HG03280 (cell line): ENCODE data around the gene NOP16.

Source experiments
- ATAC-seq: cut with Tn5 transposase; IDR thresholded peaks from one replicate; pipeline ENCODE4 v1.9.1; 2021; ENCODE audit warnings: mild to moderate bottlenecking, moderate library complexity; ENCODE audit not compliant: unreplicated experiment

NOP16 gene

GRCh38 chr5:176388444-176389134 is at the start of gene NOP16, which contains the start of gene HIGD2A:
TSS of gene NOP16 (minus strand) at chr5:176388598. CDS start at chr5:176388539, 59 bp downstream.
TSS of gene HIGD2A (plus strand) at chr5:176388751. CDS start at chr5:176388820, 69 bp downstream.
- ATAC-seq, result peak; percentile 90

- ATAC-seq, result no peak
Observed at GRCh38 chr5:176436656-176437055, 48.3 kb upstream of the NOP16 start.

- no peak for ATAC-seq
Observed at GRCh38 chr5:176432707-176433106, 44.3 kb upstream of the NOP16 start.

- no peak for ATAC-seq
Observed at GRCh38 chr5:176429972-176430371, 41.6 kb upstream of the NOP16 start.

- ATAC-seq, result no peak
Observed at GRCh38 chr5:176427971-176428370, 39.6 kb upstream of the NOP16 start.

GRCh38 chr5:176426876-176427275 is 38.5 kb upstream of the NOP16 start:
- ATAC-seq, result no peak

- no peak for ATAC-seq
Observed at GRCh38 chr5:176425791-176426190, 37.4 kb upstream of the NOP16 start.

GRCh38 chr5:176425138-176425537 is 36.7 kb upstream of the NOP16 start:
- ATAC-seq, result no peak

- no peak for ATAC-seq
Observed at GRCh38 chr5:176424181-176424580, 35.8 kb upstream of the NOP16 start.

GRCh38 chr5:176420972-176421544 is 32.7 kb upstream of the NOP16 start:
- no peak for ATAC-seq

- no peak for ATAC-seq
Observed at GRCh38 chr5:176420086-176420485, 31.7 kb upstream of the NOP16 start.

- no peak for ATAC-seq
Observed at GRCh38 chr5:176418251-176418650, 29.9 kb upstream of the NOP16 start.

- ATAC-seq, result no peak
Observed at GRCh38 chr5:176416965-176417364, 28.6 kb upstream of the NOP16 start.

GRCh38 chr5:176415952-176416924 is 27.8 kb upstream of the NOP16 start, which contains the start of gene CLTB:
TSS of gene CLTB (minus strand) at chr5:176416539. CDS start at chr5:176416363, 176 bp downstream.
- ATAC-seq, result peak; percentile 94

GRCh38 chr5:176415240-176415951 is 27.0 kb upstream of the NOP16 start:
- ATAC-seq, result no peak

GRCh38 chr5:176414704-176415103 is 26.3 kb upstream of the NOP16 start:
- no peak for ATAC-seq

GRCh38 chr5:176413709-176414191 is 25.4 kb upstream of the NOP16 start:
- no peak for ATAC-seq

- no peak for ATAC-seq
Observed at GRCh38 chr5:176413255-176413565, 24.8 kb upstream of the NOP16 start.

GRCh38 chr5:176412517-176413254 is 24.3 kb upstream of the NOP16 start:
- no peak for ATAC-seq
